ENCODE results near the gene PUM2. TPM values are rescaled to one million over a fixed set of nuclear protein-coding genes. Genes with fewer than 3 reads are reported as not detected.

PUM2 gene
- total and polyA plus RNA-seq, 7 donors, result 13.0 to 61.7 (median 43.9) TPM

- TF ChIP-seq CTCF (IDR thresholded peaks at IDR 0.05), result no peak
These were observed 27.9 kb downstream of the PUM2 start for GRCh38 chr2:20322527-20323300.

DNA sequence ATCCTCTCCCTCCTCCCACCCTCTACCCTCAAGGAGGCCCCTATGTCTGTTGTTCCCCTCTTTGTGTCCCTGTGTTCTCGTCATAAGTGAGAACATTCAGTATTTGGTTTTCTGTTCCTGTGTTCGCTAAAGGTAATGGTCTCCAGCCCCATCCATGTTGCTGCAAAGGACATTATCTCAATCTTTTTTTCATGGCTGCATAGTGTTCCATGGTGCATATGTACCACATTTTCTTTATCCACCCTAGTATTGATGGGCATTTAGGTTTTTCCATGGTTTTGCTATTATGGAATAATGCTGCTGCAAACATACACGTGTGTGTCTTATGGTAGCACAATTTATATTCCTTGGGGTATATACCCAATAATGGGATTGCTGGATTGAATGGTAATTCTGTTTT, 33.0 kb downstream of the PUM2 start:
- H3K36me3 ChIP-seq (ENCODE audit: insufficient read depth in 1 of 2, low read depth in 1 of 2), result peaks cover 5 to 76% of the 10 kb centered on the region in 2 donors
- no peaks in the 10 kb centered on the region for H3K4me1 ChIP-seq
- no peak overlapping the region for H3K27ac ChIP-seq
- H3K9me3 ChIP-seq, result no peaks in the 10 kb centered on the region
- WGBS, 3 donors, result 96 to 98% (median 97%) methylated on average over 3 of the region's 3 CpGs
- DNase-seq, result no peak
- no peak for TF ChIP-seq CTCF (IDR thresholded peaks at IDR 0.05)
- no peak overlapping the region for H3K4me3 ChIP-seq
- intact Hi-C loops (cut with DNase I), result no loop called here
- H3K27me3 ChIP-seq (ENCODE audit: insufficient read depth in 3 of 3, low read length in 2 of 3), result no peaks in the 10 kb centered on the region
- ATAC-seq, result no peak

More at GRCh38 chr2:20322527-20323300, 27.9 kb downstream of the PUM2 start:
- H3K4me1 ChIP-seq, result peaks cover 6% of the 10 kb centered on the region
- no peaks in the 10 kb centered on the region for H3K9me3 ChIP-seq
- DNase-seq, result no peak
- H3K27me3 ChIP-seq (ENCODE audit: insufficient read depth in 3 of 3, low read length in 2 of 3), result no peaks in the 10 kb centered on the region
- H3K27ac ChIP-seq, result no peak overlapping the region
- intact Hi-C loops (cut with DNase I), result no loop called here
- WGBS, 3 donors, result 69 to 82% (median 75%) methylated on average over 11 of the region's 11 CpGs
- no peak for ATAC-seq
- peaks cover 3 to 72% of the 10 kb centered on the region in 2 donors for H3K36me3 ChIP-seq (ENCODE audit: insufficient read depth in 1 of 2, low read depth in 1 of 2)
- no peak overlapping the region for H3K4me3 ChIP-seq

- ATAC-seq (no peak), DNase-seq (no peak)
- H3K36me3 ChIP-seq (ENCODE audit: insufficient read depth in 1 of 2, low read depth in 1 of 2), result peaks cover 5 to 76% of the 10 kb centered on the region in 2 donors
- no peak overlapping the region for H3K4me3 ChIP-seq
- 64 to 81% (median 75%) methylated on average over 1 of the region's 1 CpG for WGBS, 3 donors
- no peak for TF ChIP-seq CTCF (IDR thresholded peaks at IDR 0.05)
- no peaks in the 10 kb centered on the region for H3K4me1 ChIP-seq
- no peaks in the 10 kb centered on the region for H3K9me3 ChIP-seq
- H3K27me3 ChIP-seq (ENCODE audit: insufficient read depth in 3 of 3, low read length in 2 of 3), result no peaks in the 10 kb centered on the region
- H3K27ac ChIP-seq, result no peak overlapping the region
- intact Hi-C loops (cut with DNase I), result no loop called here
These were observed 33.4 kb downstream of the PUM2 start for GRCh38 chr2:20317197-20317596.

DNA sequence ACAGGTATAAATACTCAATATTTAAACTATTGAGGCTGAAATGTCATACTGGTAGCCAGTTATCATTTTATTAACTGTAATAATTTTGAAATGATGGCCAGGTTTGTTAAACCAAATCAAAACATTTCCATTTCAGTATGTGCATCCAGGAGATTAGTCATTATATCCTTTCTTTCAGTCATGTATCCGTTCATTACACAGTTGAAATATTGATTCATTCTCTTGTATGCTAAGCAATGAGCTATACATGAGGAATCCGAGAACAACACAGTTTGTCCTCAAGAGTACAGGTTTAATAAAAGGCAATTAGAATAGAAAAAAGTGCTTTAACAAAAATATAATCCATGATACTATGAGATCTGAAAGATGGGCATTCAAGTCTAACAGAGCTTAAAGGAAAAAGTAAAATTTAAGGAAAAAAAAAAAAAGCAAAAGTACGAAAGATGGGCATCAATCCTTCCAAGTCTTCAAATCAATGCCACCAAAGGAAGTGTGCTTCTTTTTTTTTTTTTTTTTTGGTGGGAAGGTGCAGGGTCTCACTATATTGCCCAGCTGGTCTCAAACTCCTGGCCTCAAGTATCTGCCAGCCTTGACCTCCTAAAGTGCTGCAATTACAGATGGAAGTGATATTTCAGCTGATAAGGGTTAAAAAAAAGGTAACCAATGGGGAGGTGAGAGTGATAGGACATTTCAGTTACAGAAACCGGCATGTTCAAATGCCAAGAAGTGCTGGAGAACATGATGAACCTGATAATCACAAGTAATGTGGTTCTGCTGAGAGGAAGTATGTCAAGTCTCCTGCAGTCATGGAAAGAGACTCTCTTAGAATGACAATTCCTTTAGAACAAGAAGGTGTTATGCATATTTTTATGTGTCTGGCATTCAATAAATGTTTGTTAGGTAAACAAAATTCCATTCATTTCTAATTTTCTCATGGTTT, 35.8 kb downstream of the PUM2 start:
- Histone ChIP-seq H3K9me3 (no peaks in the 10 kb centered on the region), H3K4me1 (no peaks in the 10 kb centered on the region), H3K36me3 (ENCODE audit: insufficient read depth in 1 of 2, low read depth in 1 of 2) (peaks cover 5 to 86% of the 10 kb centered on the region in 2 donors), H3K27ac (no peak overlapping the region), H3K27me3 (ENCODE audit: insufficient read depth in 3 of 3, low read length in 2 of 3) (no peaks in the 10 kb centered on the region), H3K4me3 (no peak overlapping the region)
- ATAC-seq (peak in 1 of 4 donors; percentile 57), DNase-seq (no peak)
- 75 to 87% (median 85%) methylated on average over 4 of the region's 4 CpGs for WGBS, 3 donors
- TF ChIP-seq CTCF (IDR thresholded peaks at IDR 0.05), result no peak
- intact Hi-C loops (cut with DNase I), result no loop called here

Measured in psoas muscle (tissue), 8 donors.